A673 (cell line): ENCODE data around the gene USP32. TPM values are rescaled to one million over a fixed set of nuclear protein-coding genes. Genes with fewer than 3 reads are reported as not detected.
A peak's percentile ranks its signal among the peaks of the same experiment; 100 is the strongest.

Source experiments
- BruUV-seq: library from RNA; stranded (reverse); fragments of 400-500 nt; replicated peaks from 2 replicates; lab custom pipeline; 2021; lab: Mats Ljungman, UMichigan
- CTCF ChIA-PET: fragments of 300-600 bp; sonication (Branson Sonifier 250); formaldehyde crosslinking; loops from one replicate; lab custom pipeline; 2022; ENCODE audit warnings: antibody characterized with exemption; lab: Charles Lee
- POLR2A ChIA-PET: fragments of 300-600 bp; sonication (Branson Sonifier 250); formaldehyde crosslinking; loops from one replicate; lab custom pipeline; 2022; ENCODE audit warnings: antibody characterized with exemption; ENCODE audit not compliant: low non-redundant PET; lab: Charles Lee
- DNase-seq: peaks from one replicate; pipeline ENCODE4 v3.0.0-alpha.2; 2015; ENCODE audit warnings: low spot score
- H3K27ac ChIP-seq: fragments of 200-600 bp; sonication (generic); 2 replicates; pipeline ENCODE4 v1.5.1; 2016; ENCODE audit warnings: mixed run types, low read depth, mild to moderate bottlenecking, mixed read lengths, antibody characterized with exemption, low read length; ENCODE audit not compliant: poor library complexity, severe bottlenecking
- H3K27me3 ChIP-seq: fragments of 200-600 bp; sonication (generic); replicated peaks from 2 replicates; pipeline ENCODE4 v1.6.1; 2017; ENCODE audit warnings: mixed run types, low read depth, mild to moderate bottlenecking, mixed read lengths, antibody characterized with exemption, low read length; ENCODE audit not compliant: insufficient read depth, poor library complexity
- H3K36me3 ChIP-seq: fragments of 200-600 bp; sonication (generic); 2 replicates; pipeline ENCODE4 v1.6.1; 2016; ENCODE audit warnings: mixed run types, mild to moderate bottlenecking, mixed read lengths, antibody characterized with exemption, low read length; ENCODE audit not compliant: insufficient read depth, poor library complexity, severe bottlenecking
- H3K4me1 ChIP-seq: fragments of 200-600 bp; sonication (generic); 2 replicates; pipeline ENCODE4 v1.6.1; 2017; ENCODE audit warnings: mixed run types, mild to moderate bottlenecking, mixed read lengths, antibody characterized with exemption, low read length; ENCODE audit not compliant: insufficient read depth, poor library complexity, severe bottlenecking
- H3K4me3 ChIP-seq: fragments of 200-600 bp; sonication (generic); 2 replicates; pipeline ENCODE4 v1.5.1; 2016; ENCODE audit warnings: low read depth, mixed run types, mild to moderate bottlenecking, mixed read lengths, low read length; ENCODE audit not compliant: poor library complexity, severe bottlenecking
- H3K9me3 ChIP-seq: fragments of 200-600 bp; sonication (generic); 2 replicates; pipeline ENCODE4 v1.6.1; 2016; ENCODE audit warnings: mixed run types, low read depth, mild to moderate bottlenecking, mixed read lengths, antibody characterized with exemption, low read length; ENCODE audit not compliant: poor library complexity, severe bottlenecking
- EZH2 ChIP-seq: fragments of 200-600 bp; sonication (generic); IDR thresholded peaks from 2 replicates; pipeline ENCODE4 v1.6.1; 2017; ENCODE audit warnings: borderline replicate concordance, low read depth, mild to moderate bottlenecking, mixed read lengths, antibody characterized with exemption, low read length; ENCODE audit not compliant: poor library complexity, severe bottlenecking
- intact Hi-C: fragments of 100-400 bp; cut with micrococcal nuclease; formaldehyde crosslinking; loops from one replicate; pipeline ENCODE4 v1.10.0; 2022; ENCODE audit not compliant: unreplicated experiment
- total RNA-seq: library from RNA; stranded (reverse); gene quantifications from 2 replicates; pipeline ENCODE4 v1.2.3, GENCODE V29; 2021
- TF ChIP-seq, protein P1 (sequence below): fragments of 300-800, 200-600 bp; sonication (generic); conservative IDR thresholded peaks from 2 replicates; pipeline ENCODE4 v1.5.1; 2017; ENCODE audit warnings: low read depth, mild to moderate bottlenecking, antibody characterized with exemption, low read length, moderate library complexity, mixed read lengths

USP32 gene
- total RNA-seq, 1 experiment from 2014 or later: 54.8 TPM

DNA sequence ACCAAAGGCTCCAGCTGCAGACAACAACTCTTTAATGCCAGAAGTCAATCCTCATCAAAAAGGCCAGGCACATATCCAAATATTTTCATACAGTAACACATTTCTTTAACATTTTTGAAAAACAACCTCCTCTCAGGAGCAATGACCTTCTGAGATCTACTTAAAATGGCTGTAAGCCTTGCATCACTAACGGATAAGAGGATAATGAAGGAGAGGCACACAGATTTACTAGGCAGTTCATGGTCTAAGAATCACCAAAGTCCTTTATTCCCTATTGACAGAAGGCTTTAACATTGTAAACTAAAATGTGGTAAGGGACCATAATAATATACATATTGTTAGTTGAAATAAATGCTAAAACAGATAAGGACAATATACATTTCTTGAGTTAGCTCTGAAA is 114.7 kb downstream of the USP32 start:
- CTCF ChIA-PET: no interaction called here
- POLR2A ChIA-PET: no interaction called here
- DNase-seq: no peak
- TF ChIP-seq EZH2: no peak
- TF ChIP-seq, protein P1, sequence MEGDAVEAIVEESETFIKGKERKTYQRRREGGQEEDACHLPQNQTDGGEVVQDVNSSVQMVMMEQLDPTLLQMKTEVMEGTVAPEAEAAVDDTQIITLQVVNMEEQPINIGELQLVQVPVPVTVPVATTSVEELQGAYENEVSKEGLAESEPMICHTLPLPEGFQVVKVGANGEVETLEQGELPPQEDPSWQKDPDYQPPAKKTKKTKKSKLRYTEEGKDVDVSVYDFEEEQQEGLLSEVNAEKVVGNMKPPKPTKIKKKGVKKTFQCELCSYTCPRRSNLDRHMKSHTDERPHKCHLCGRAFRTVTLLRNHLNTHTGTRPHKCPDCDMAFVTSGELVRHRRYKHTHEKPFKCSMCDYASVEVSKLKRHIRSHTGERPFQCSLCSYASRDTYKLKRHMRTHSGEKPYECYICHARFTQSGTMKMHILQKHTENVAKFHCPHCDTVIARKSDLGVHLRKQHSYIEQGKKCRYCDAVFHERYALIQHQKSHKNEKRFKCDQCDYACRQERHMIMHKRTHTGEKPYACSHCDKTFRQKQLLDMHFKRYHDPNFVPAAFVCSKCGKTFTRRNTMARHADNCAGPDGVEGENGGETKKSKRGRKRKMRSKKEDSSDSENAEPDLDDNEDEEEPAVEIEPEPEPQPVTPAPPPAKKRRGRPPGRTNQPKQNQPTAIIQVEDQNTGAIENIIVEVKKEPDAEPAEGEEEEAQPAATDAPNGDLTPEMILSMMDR: no peak
- H3K4me3 ChIP-seq: no peak overlapping the region
- H3K27me3 ChIP-seq: no peaks in the 10 kb centered on the region
- BruUV-seq: no TSS peak
- intact Hi-C loops: no loop called here
- H3K27ac ChIP-seq: no peak overlapping the region
- H3K36me3 ChIP-seq: no peaks in the 10 kb centered on the region
- no peaks in the 10 kb centered on the region for H3K9me3 ChIP-seq
- H3K4me1 ChIP-seq: no peaks in the 10 kb centered on the region

DNA sequence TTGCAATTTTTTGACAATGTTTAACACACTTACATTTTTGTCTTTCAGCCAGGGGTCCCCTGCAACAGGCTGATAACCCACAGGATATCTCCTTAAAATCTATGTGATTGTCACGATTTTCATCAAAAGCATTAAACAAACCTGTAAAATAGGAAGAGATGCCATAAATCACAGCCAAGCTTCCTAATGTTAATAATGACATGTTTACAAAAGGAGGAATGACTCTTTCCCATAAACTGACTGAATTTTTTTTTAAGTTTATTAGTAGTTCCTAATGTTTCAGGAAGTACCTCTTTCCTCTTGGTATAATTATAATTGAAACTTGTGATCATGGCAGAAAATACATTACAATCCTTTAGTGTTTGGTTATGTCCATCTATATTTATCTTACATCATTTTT is 122.5 kb downstream of the USP32 start:
- Histone ChIP-seq H3K27ac (no peak overlapping the region), H3K36me3 (peaks cover 5% of the 10 kb centered on the region), H3K9me3 (no peaks in the 10 kb centered on the region), H3K4me1 (peaks cover 10% of the 10 kb centered on the region), H3K4me3 (no peak overlapping the region), H3K27me3 (no peaks in the 10 kb centered on the region)
- peak; percentile 33 for DNase-seq
- TF ChIP-seq, protein P1: no peak
- no peak for TF ChIP-seq EZH2
- ChIA-PET CTCF (no interaction called here), POLR2A (no interaction called here)
- BruUV-seq: no TSS peak
- intact Hi-C loops: no loop called here

DNA sequence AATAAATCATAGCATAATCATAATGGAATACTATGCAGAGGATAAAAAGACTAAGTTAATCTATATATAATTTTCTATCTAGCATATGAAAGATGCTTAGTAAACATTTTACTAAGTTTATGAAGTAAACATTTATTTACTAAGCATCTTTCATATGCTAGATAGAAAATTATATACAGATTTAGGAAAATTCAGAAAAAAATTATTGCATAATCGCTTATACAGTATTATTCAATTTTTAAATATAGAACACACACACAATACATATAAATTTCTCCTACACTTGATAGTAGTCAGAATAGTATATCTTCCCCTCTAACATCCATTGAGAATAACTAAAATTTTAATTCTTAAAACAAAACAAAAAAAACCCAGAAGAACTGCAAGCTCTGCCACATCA is 131.4 kb downstream of the USP32 start:
- intact Hi-C loops: no loop called here
- Histone ChIP-seq H3K27me3 (no peaks in the 10 kb centered on the region), H3K36me3 (peaks cover 5% of the 10 kb centered on the region), H3K4me1 (no peaks in the 10 kb centered on the region), H3K27ac (no peak overlapping the region), H3K9me3 (no peaks in the 10 kb centered on the region), H3K4me3 (no peak overlapping the region)
- TF ChIP-seq, protein P1: no peak
- TF ChIP-seq EZH2: no peak
- ChIA-PET CTCF (no interaction called here), POLR2A (no interaction called here)
- no peak for DNase-seq
- BruUV-seq: no TSS peak
